GM21717 (cell line): ENCODE results near the gene EZH1.
"Not testable (repeated sequence)": the region's sequence is repeated elsewhere in the genome, so short reads cannot be mapped to it uniquely, and the experiment has no call there.

ENCODE experiments used
- ATAC-seq: cut with Tn5 transposase; IDR thresholded peaks from one replicate; pipeline ENCODE4 v1.9.1; 2021; ENCODE audit warnings: mild to moderate bottlenecking, moderate library complexity; ENCODE audit not compliant: unreplicated experiment

EZH1 gene

DNA sequence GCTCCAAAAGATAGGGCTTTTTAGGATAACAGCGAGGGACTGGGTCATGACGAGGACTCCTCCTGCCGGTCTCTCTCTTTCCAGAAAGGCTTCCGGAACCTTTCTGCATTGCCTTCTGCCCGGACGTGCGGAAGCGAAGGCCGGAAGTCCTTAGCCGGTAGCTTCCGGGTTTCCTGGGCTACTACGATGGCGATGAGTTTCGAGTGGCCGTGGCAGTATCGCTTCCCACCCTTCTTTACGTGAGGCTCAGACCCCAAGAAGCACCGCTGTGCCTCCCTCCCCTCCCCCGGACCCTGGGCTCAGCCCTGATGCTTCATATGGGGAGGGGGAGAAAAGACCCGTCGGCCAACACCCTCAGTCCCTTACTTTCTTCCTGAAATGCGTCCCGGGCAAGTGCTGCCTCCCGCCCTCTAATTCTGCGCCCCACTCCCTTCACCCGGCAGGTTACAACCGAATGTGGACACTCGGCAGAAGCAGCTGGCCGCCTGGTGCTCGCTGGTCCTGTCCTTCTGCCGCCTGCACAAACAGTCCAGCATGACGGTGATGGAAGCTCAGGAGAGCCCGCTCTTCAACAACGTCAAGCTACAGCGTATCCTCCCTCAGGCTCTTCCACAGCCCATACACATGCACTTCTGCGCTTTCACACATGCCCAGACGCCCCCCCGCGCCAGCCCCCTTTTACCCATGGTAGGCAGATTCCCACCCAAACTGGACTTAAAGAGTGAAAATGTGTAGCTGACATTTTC lies 28.6 kb upstream of the EZH1 start, which contains the start of gene VPS25:
TSS of gene VPS25 (plus strand) at position 160 of the 746 bp plus-strand sequence. CDS start at position 187, 27 bp downstream.
- ATAC-seq: peak; percentile 69

DNA sequence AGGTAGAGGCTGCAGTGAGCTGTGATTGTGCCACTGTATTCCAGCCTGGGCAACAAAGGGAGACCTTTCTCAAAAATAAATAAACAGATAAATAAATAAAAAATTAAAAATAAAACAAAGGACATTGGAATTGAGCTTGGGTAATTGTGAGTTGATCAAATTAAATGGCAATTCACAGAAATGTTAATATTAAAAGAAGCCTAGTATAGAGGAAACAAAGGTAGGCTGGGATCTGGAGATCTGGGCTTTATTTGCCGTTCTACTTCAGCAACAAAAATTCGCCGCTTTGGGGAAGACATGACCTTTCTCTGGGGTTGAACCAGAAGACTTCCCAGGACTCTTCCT lies 28.1 kb upstream of the EZH1 start:
- no peak for ATAC-seq

GRCh38 chr17:42769964-42770363 lies 25.1 kb upstream of the EZH1 start:
- not testable (repeated sequence) for ATAC-seq

DNA sequence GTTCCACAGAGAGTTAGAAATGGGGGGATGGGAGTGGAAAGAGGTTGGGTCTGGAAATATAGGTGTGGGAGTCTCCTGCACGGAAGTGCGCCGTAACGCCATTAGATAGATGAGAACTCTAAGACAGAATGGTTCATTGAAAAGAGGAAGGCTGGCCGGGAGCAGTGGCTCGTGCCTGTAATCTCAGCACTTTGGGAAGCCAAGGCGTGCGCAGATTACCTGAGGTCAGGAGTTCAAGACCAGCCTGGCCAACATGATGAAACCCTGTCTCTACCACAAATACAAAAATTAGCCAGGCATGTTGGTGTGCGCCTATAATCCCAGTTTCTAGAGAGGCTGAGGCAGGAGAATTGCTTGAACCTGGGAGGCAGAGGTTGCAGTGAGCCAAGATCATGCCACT lies 23.2 kb upstream of the EZH1 start:
- ATAC-seq: not testable (repeated sequence)

DNA sequence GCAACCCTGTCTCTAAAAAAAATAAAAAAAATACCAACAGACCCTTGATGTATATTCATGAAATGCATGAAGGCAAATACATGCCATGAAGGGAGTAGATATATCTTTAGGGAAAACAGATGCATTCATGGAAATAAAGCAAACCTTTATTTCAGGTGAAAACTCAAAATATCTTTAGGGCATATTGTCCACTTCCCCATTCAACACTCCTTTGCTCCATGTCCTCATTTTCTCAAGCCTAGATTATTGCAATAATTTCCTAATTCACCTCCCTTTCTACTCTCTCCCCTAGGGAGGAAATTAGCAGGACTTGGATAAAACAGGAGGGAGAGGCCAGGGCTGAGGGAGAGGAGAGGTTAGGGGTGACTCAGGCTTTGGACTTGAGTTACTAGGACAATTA lies 22.7 kb upstream of the EZH1 start:
- no peak for ATAC-seq

- ATAC-seq: no peak
These were observed 21.3 kb upstream of the EZH1 start for GRCh38 chr17:42766124-42766523.

- ATAC-seq: no peak
These were observed 16.8 kb upstream of the EZH1 start for GRCh38 chr17:42761638-42762037.

GRCh38 chr17:42760652-42761581 lies 16.1 kb upstream of the EZH1 start, which contains the start of gene RAMP2:
TSS of gene RAMP2 (plus strand) at chr17:42761227. CDS start at chr17:42761262, 35 bp downstream.
- ATAC-seq: no peak

DNA sequence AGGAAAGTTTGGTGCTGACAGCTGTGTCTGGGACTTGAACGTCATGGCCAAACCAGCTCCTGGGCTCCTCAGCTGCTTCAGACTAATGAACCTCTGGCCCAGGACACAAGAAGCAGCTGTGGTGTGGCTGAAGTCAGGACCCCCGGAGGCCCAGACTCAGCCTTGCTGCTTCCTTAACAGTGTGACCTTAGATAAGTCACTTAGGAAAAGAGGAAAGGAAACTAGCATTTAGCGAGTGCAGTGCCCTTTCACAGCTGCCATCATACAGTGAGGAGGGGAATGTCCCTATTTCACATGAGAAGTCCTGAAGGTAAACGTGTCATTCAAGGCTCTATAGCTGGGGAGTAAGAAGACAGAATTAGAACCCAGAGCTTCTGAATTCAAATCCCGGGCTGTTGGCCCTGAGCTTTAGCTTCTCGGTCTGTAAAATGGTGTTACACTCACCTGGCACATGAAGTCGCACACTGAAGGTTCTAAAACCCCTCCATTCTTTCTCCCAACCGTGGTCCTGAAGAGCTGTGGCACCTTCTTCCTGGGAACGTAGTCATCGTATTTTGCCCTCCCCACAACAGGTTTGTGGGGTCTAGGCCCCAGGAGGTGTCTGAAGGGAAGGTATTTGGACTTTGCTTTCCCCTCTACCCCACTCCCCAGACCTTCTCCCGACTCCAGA lies 15.3 kb upstream of the EZH1 start:
- ATAC-seq: no peak

GRCh38 chr17:42754782-42755181 lies 9.9 kb upstream of the EZH1 start:
- no peak for ATAC-seq

DNA sequence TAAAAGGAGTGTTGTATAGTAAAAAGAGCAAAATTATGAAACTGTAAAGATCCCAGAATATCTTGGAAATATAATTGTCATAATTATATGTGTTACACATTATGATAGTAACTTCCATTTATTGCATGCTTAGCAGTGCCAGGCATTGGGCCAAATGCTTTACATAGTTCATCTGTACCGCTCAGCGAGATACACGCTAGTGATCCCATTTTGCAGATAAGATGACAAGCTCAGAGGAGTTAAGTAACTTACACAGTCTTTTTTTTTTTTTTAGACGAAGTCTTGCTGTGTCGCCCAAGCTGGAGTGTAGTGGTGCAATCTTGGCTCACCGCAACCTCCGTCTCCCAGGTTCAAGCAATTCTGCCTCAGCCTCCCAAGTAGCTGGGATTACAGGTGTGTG lies 6.8 kb upstream of the EZH1 start:
- no peak for ATAC-seq

- ATAC-seq: no peak
These were observed 6.0 kb upstream of the EZH1 start for GRCh38 chr17:42750739-42751344.

DNA sequence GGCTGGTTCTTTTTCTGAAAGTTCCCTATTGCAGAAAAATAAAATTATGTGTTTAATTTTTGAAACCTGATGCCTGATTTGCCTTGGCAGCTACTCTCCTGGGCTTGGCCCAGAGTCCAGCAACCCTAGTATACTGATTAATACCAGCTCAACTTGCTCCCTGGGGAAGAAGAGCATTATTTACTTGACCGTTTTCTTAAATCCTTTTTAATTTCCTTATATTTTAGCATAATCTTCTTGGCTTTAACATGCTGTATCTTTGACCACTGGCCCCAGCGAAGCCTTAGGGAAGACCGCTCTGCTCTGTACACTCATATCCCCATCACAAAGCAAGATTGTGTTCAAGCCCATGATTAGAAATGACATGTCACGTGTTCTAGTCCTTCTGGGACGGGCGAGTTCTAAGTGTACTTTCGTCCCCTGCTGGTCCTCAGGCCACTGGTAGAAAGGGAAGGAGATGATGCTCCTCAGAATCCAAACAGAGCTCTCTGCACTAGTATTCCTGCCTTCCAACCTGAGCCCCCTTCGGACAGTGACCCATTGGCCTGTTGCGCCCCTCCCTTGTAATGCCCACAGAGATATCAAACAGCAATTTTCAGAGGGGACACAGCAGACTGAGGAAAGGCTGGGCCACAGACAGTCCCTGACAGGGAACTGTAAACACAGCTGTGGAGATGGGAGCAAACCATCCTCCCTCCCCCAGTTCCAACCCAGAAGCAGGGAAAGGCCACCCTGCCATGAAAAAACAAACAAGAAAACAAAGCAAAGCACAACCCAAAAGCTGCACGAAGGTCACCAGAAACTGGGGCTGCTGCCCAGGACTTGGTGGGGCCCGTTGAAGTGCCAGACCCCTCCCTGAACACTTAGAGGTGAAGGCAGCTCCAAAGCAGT lies 4.3 kb upstream of the EZH1 start:
- no peak for ATAC-seq

DNA sequence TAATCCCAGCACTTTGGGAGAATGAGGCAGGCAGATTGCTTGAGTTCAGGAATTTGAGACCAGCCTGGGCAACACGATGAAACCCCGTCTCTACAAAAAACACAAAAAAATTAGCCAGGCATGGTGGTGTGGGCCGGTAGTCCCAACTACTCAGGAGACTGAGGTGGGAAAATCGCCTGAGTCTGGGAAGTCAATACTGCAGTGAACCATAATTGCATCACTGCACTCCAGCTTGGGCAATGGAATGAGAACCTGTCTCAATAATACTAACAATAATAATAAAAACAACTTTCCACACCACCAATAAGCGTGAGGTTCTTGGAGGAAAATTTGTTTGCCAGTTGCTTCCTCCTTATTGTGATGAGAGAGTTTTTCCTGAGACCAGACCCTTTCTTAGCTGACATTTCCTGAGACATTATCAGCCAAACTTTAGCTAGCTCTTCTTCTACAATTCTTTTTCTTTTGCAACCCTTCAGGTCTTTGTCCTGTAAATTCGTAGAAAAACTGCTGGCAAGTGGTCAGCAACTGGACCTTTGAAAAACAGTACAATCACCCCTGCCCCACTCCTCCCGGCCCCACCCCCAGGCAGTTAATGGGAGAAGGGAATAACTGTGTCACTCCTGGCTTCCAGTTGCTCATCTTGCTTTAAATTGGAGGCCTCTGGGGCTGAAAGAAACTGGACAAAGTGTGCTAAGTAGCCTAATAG lies 3.5 kb upstream of the EZH1 start:
- no peak for ATAC-seq

GRCh38 chr17:42744283-42744805 lies 496 bp downstream of the EZH1 start:
- ATAC-seq: peak; percentile 32

- ATAC-seq: no peak
These were observed 1.1 kb downstream of the EZH1 start for GRCh38 chr17:42743595-42744282.

- ATAC-seq: not testable (repeated sequence)
These were observed 1.9 kb downstream of the EZH1 start for GRCh38 chr17:42742916-42743315.

DNA sequence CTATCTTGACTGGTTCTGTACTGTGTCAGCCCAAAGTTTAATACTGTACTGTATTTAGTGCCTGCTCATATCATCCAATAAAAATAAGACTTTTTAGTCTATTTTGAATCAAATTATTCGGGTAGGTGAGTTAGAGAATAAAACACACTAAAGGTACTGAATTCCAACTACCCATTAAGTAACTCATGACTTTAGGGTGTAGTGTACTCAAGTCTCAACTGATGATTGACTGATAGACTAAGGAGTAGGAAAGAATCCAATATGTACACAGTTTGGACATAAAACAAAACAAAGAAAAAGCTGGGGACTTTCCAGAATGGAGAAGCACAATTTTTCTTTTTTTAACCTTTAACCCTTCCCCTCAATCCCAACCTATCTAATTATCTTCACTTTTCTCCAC lies 4.1 kb downstream of the EZH1 start:
- ATAC-seq: no peak
